Fibroblast of mammary gland (primary cell): ENCODE data around the gene HTRA2.

ENCODE experiments used
- DNase-seq: peaks from one replicate; pipeline ENCODE4 v3.0.0-alpha.2; 2010; ENCODE audit warnings: low read depth
- H3K4me3 ChIP-seq: 2 replicates; pipeline ENCODE4 v1.5.1; 2011; ENCODE audit warnings: low read depth, mild to moderate bottlenecking, low read length, moderate library complexity; ENCODE audit not compliant: control insufficient read depth
- CTCF ChIP-seq: conservative IDR thresholded peaks from 2 replicates; pipeline ENCODE4 v1.5.1; 2011; ENCODE audit warnings: low read depth, low read length, inconsistent platforms; ENCODE audit not compliant: control insufficient read depth, insufficient read depth

The HTRA2 gene

GRCh38 chr2:74552914-74553811, 23.4 kb downstream of the HTRA2 start:
- peak overlapping the region; percentile 98 for H3K4me3 ChIP-seq
- TF ChIP-seq CTCF = no peak
- DNase-seq = peak; percentile 32

- peak; percentile 84 for DNase-seq
- peak within 1 kb of the TSS; percentile 98 for H3K4me3 ChIP-seq
- no peak for TF ChIP-seq CTCF
These were observed 24.4 kb downstream of the HTRA2 start, which contains the start of the genes DOK1 and LOXL3 for GRCh38 chr2:74553892-74554819. DOK1 (plus strand) TSS chr2:74554720; CDS start chr2:74554755, 35 bp downstream. LOXL3 (minus strand) TSS chr2:74553942; CDS start chr2:74552634, 1,308 bp downstream.

GRCh38 chr2:74554820-74555531, 25.2 kb downstream of the HTRA2 start:
- peak; percentile 19 for DNase-seq
- no peak for TF ChIP-seq CTCF

GRCh38 chr2:74555610-74556103, 25.9 kb downstream of the HTRA2 start:
- no peak for TF ChIP-seq CTCF
- H3K4me3 ChIP-seq = peak overlapping the region; percentile 98
- DNase-seq = no peak

More at GRCh38 chr2:74554820-74555531, 25.2 kb downstream of the HTRA2 start:
- H3K4me3 ChIP-seq = peak overlapping the region; percentile 98

GRCh38 chr2:74556159-74556558, 26.4 kb downstream of the HTRA2 start:
- no peak for DNase-seq
- TF ChIP-seq CTCF = no peak
- no peak overlapping the region for H3K4me3 ChIP-seq

GRCh38 chr2:74556831-74557370, 27.2 kb downstream of the HTRA2 start:
- H3K4me3 ChIP-seq = no peak overlapping the region
- no peak for TF ChIP-seq CTCF
- DNase-seq = no peak
